Omental fat pad (tissue), 4 donors: Measurements from ENCODE around the gene MAP2K6. TPM values are rescaled to one million over a fixed set of nuclear protein-coding genes. Genes with fewer than 3 reads are reported as not detected.

Experiments
- ATAC-seq: fragments of 150-250 bp; one replicate; pipeline ENCODE4 v1.9.1; 2016; ENCODE audit warnings: mild to moderate bottlenecking, moderate library complexity; ENCODE audit not compliant: low FRiP score
- DNase-seq: peaks from one replicate; pipeline ENCODE4 v3.0.0-alpha.2; 2019; ENCODE audit warnings: low spot score
- CTCF ChIP-seq, 3 donors: fragments of 450-650 bp; IDR thresholded peaks; one replicate each; pipeline ENCODE4 v1.5.1; 2016 to 2017; ENCODE audit warnings: antibody characterized with exemption in 3 of 3, mild to moderate bottlenecking in 3 of 3, moderate library complexity in 2 of 3
- total RNA-seq, 4 donors: library from RNA; depleted of rRNA; stranded (reverse); fragments of >200 nt; gene quantifications; one replicate each; pipeline ENCODE4 v1.1.0, GENCODE V29; 2016

Gene MAP2K6
- total RNA-seq, 4 donors from 2014 or later: 3.5 to 24.3 (median 4.8) TPM

GRCh38 chr17:69579961-69580677 is 165.6 kb downstream of the MAP2K6 start:
- no peak for ATAC-seq
- no peak for TF ChIP-seq CTCF (IDR thresholded peaks at IDR 0.05)
- no peak for DNase-seq

DNA sequence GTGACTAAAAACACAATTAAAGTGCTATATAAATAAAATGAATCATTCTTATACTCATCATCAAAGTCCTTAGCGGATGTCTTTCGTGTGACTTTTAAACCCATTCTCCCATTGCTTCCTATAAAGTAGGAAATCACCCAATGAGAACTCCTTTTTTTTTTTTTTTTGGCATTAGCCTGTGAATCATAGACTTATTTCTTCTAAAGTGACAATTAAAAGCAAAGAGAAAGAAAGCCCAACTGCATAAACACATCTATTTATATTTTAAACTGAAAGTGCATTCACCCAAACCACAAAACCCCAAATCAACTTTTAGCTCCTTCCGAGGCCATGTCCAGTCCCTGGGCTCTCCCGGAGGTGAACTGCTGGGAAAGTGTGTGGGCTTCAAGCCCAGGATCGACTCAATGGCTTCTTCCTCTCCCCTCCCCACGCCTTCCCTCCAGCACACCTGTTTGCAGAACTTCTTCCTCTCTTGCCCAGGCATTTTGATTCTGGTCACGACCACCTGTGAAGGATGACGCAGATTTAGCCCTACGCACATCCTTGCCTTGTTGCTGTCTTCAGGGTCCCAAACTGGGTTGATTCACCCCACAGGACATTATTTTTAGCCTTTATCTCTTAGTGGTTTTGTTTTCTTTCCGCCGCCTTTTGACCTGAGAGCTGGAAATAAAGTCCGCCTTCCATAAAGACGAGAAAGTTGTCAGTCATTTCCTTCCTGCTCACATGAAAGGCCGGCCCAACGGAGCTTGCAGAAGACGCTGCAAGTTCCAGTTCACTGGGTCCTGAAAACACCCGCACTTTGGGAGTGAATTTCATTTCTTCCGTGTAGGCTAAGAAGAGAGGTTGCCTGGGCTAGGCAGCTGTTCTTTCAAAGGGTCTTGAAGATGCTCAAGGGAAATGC is 166.8 kb downstream of the MAP2K6 start:
- no peak for TF ChIP-seq CTCF (IDR thresholded peaks at IDR 0.05)
- no peak for DNase-seq
- no peak for ATAC-seq

GRCh38 chr17:69588316-69588715 is 173.8 kb downstream of the MAP2K6 start:
- no peak for DNase-seq
- TF ChIP-seq CTCF (IDR thresholded peaks at IDR 0.05): no peak
- no peak for ATAC-seq

DNA sequence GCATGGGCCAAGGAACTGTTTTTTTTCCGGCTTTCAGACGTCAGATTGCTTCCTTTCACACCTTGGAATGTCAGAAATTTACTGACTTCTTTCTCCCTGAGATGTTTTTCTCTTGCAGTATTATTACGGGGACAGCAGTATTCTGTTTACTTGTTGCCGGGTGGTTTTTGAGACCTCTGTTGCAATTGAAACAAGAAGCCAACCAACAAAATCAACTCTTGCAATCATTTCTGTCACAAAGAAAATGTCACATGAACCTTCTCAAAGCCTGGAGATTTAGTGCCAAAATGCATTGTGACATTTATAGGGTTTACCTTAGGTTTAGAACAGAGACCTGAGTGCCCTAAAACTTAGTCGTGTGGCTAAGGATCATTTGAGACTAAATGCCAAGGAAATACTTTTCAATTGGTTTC is 174.3 kb downstream of the MAP2K6 start:
- ATAC-seq (no peak), DNase-seq (no peak)

GRCh38 chr17:69590671-69591070 is 176.2 kb downstream of the MAP2K6 start:
- DNase-seq (no peak), ATAC-seq (no peak)
- TF ChIP-seq CTCF (IDR thresholded peaks at IDR 0.05): no peak

More for the DNA sequence above, 174.3 kb downstream of the MAP2K6 start:
- TF ChIP-seq CTCF (IDR thresholded peaks at IDR 0.05): no peak

GRCh38 chr17:69592692-69593350 is 178.3 kb downstream of the MAP2K6 start:
- TF ChIP-seq CTCF (IDR thresholded peaks at IDR 0.05): no peak
- no peak for DNase-seq
- no peak for ATAC-seq
